SK-MEL-5 (cell line): ENCODE results near the gene ADRA2A. TPM values are rescaled to one million over a fixed set of nuclear protein-coding genes. Genes with fewer than 3 reads are reported as not detected.

Source experiments
- DNase-seq: peaks from one replicate; pipeline ENCODE4 v3.0.0-alpha.2; 2016; ENCODE audit warnings: low read depth, low spot score
- in situ Hi-C: cut with HindIII; loops from 2 replicates; pipeline ENCODE4 v1.10.0; 2016; ENCODE audit warnings: low sequenced_read_pairs, high pct_unique_total_duplicates, low pct_unique_long_range_greater_than_20kb
- small RNA-seq, 2 experiments: library from RNA; depleted of rRNA; stranded (forward); fragments of <200 nt; gene quantifications; one replicate each; pipeline ENCODE3, GENCODE V24; 2014
- total RNA-seq: library from RNA; depleted of rRNA; stranded (reverse); fragments of >200 nt; shearing (Covaris generic); gene quantifications from 2 replicates; pipeline ENCODE4 v1.2.3, GENCODE V29; 2014; rRNA removed

Gene ADRA2A
- total RNA-seq, 1 experiment from 2014 or later: 0.53 TPM

GRCh38 chr10:111119637-111120036 lies 42.8 kb downstream of the ADRA2A start:
- in situ Hi-C loops: no loop called here
- DNase-seq: no peak

DNA sequence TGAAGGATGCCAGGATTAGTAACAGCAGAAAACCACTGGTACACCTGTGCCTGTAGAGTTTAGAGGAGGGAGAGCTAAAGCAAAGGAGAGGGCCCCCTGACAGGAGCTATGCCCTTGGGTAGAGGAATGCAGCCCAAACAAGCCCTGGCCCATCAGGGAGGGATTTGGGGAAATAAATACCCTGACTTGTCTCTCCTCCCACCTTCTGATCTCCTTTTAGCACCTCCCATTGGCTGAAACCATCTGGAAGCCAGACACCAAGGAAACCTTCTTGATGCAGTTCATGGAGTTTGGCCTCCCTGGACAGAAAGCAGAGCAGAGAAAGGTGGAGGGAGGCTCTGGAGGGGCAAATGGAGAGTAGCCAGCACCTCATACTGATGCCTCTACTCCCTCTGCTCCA lies 45.3 kb downstream of the ADRA2A start:
- DNase-seq: no peak
- in situ Hi-C loops: no loop called here

- in situ Hi-C loops: no loop called here
- no peak for DNase-seq
These were observed 47.1 kb downstream of the ADRA2A start for GRCh38 chr10:111123883-111124282.

GRCh38 chr10:111125102-111125501 lies 48.3 kb downstream of the ADRA2A start:
- no peak for DNase-seq
- in situ Hi-C loops: no loop called here

GRCh38 chr10:111126077-111126476 lies 49.2 kb downstream of the ADRA2A start:
- no peak for DNase-seq
- in situ Hi-C loops: no loop called here

DNA sequence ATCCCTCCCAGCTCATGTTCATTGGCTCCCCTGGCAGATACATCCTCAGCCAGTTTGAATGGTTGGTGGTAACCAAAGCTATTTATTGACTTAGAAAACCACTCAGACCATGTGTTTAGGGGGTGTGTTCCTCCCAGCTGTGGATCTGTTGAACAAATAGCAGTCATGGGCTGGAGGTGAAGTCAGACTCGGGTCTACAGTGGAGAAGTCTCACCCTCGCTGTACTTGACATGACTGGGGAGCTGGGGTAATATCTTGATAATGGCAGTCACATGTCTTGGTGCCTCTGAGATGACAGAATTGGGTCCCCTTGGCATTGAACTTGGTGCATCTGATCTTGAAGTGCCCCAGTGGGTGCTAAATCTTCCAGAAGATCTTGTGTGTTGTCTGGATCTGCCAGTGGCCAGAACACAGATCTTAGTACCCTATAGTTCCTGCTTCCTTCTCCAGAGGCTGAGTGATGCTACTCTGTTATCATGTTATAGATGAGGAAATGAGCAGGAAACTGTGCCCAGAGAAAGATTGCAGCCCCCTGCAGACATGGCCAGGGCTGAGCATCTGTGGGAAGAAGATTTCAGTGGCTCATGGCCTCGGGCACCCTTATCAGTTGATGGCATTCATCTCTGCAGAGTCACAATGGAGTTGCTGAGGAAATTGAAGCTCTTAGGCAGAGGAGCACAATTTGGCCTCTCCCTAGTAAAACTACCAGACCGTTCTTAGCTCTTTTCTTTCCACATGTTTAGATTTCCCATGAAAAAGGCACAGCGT lies 50.4 kb downstream of the ADRA2A start:
- no peak for DNase-seq
- in situ Hi-C loops: no loop called here

DNA sequence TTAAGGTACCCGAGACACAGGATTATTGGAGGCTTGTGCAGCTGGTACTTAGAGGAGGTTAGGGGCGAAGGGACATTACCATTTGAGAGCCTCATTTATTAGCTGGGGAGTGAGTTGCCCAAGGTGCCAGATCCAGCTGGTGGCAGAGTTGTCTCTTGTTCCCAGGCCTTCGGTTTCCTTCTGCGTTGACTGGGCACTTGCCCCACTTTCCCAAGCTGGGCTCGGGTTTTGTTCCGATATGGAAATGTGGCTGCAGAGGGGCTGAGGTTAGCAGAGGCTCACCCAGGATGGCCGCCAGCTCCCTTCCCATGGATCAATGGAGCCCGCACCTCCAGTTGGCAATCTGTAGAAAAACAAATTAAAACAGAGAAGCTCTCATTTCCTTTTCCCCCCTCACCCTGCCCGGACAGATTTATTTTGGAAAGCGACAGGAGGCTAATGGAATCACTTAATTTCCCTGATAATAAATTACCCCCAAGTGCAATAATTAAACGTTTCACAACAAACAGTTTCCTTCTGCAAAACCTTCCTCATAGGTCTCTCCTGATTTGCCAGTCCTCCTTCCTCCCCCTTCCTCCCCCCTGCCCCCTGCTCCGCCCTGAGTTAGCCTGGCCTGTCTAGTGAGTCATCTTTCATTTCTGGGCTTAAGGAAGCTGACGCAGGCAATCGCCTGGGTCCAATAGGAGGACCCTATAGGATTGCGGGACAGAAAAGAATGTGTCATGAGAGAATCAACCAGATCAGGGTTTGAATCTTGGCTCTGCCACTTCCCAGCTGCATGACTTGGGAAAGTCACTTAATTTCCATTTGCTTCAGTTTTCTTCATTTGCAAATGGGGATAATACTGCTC lies 51.7 kb downstream of the ADRA2A start:
- DNase-seq: peak; percentile 36
- in situ Hi-C loops: no loop called here

DNA sequence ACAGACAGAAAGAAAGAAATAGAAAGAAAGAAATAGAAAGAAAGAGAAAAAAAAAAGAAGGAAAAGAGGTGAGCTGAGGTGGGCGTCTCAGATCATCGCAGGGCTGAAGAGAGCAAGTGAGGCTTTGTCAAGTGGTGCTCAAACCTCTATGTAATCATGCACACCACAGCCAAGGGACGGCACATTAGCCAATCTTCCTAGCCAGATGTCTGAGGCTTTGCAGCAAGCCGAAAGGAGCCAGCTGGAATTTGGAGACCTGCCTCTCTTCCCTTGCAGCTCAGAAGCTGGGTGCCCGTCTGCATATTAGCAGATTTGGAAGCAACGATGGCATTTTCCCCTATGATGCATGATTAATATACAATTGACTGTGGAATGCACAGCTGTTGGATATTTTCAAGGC lies 52.5 kb downstream of the ADRA2A start:
- no peak for DNase-seq
- in situ Hi-C loops: no loop called here

- DNase-seq: no peak
- in situ Hi-C loops: no loop called here
These were observed 53.6 kb downstream of the ADRA2A start for GRCh38 chr10:111130471-111130870.

Small RNAs within 50 kb of the gene (small RNA-seq; reads per million reads assigned to genes)
- gene AL355863.1: 0 reads per million in 2 experiments

Other genes starting within 250 kb of the ADRA2A start
- gene PDCD4, start 205.1 kb upstream of the ADRA2A start, total RNA-seq: 22.3 and 29.3 TPM in 2 replicates
- 23.5 and 34.9 TPM in 2 replicates for gene BBIP1, start 157.8 kb upstream of the ADRA2A start, total RNA-seq
- gene SHOC2, start 157.4 kb upstream of the ADRA2A start, total RNA-seq: 17.5 and 20.3 TPM in 2 replicates